HepG2 (cell line): ENCODE results near the gene MKX. TPM values are rescaled to one million over a fixed set of nuclear protein-coding genes. Genes with fewer than 3 reads are reported as not detected.

Source experiments
- ATAC-seq: fragments of 200-7000 bp; cut with Tn5 transposase; 3 replicates; pipeline ENCODE4 v1.9.1; 2020; ENCODE audit warnings: mild to moderate bottlenecking, moderate library complexity
- BruUV-seq: library from RNA; stranded (reverse); fragments of 400-500 nt; replicated peaks from 2 replicates; lab custom pipeline; 2021; lab: Mats Ljungman, UMichigan
- CTCF ChIA-PET: fragments of 300-600 bp; formaldehyde crosslinking; extraction: SDS; loops from one replicate; lab custom pipeline; 2021; ENCODE audit warnings: low total read pairs, inconsistent platforms, low intra/inter-chr PET ratio; lab: Yijun Ruan, JAX
- POLR2A ChIA-PET: fragments of 350-600 bp; sonication (Branson Sonifier 250); formaldehyde crosslinking; loops from one replicate; lab custom pipeline; 2020; ENCODE audit warnings: antibody characterized with exemption, inconsistent platforms; lab: Yijun Ruan, JAX
- DNase-seq: peaks from one replicate; pipeline ENCODE4 v3.0.0-alpha.2; 2015; ENCODE audit warnings: low spot score
- FAIRE-seq: peaks from 3 replicates; lab custom pipeline; 2011; peaks lifted over from hg19 to GRCh38; lab: Jason Lieb, UNC
- H2AFZ ChIP-seq: one replicate; pipeline ENCODE4 v1.6.1; 2011; ENCODE audit warnings: low read length, inconsistent platforms
- H3K27ac ChIP-seq: fragments of 300-600 bp; 3 replicates; pipeline ENCODE4 v1.8.0; 2011; ENCODE audit warnings: mixed run types, mild to moderate bottlenecking, mixed read lengths, low read length, inconsistent platforms; ENCODE audit not compliant: insufficient read depth; ENCODE audit errors: extremely low read length
- H3K27me3 ChIP-seq, 2 experiments: fragments of 200-600 bp in 1 of 2; 2 replicates in 1 of 2; 3 replicates in 1 of 2; pipeline versions ENCODE4 v1.6.0 to v1.8.0; 2011; ENCODE audit warnings: low read length in 2 of 2, mild to moderate bottlenecking in 2 of 2, moderate library complexity in 2 of 2, inconsistent platforms in 1 of 2; ENCODE audit not compliant: insufficient read depth in 2 of 2, control insufficient read depth in 1 of 2
- H3K36me3 ChIP-seq, 2 experiments: fragments of 200-600 bp in 1 of 2; replicated peaks in 1 of 2; 2 replicates in 1 of 2; 3 replicates in 1 of 2; pipeline versions ENCODE4 v1.5.1 to v1.8.0; 2011; ENCODE audit warnings: low read length in 2 of 2, inconsistent platforms in 1 of 2; ENCODE audit not compliant: insufficient read depth in 2 of 2, control insufficient read depth in 1 of 2
- H3K4me1 ChIP-seq: 2 replicates; pipeline ENCODE4 v1.5.1; 2012; ENCODE audit warnings: low read length, inconsistent platforms; ENCODE audit not compliant: insufficient read depth
- H3K4me2 ChIP-seq: 2 replicates; pipeline ENCODE4 v1.6.0; 2011; ENCODE audit warnings: low read depth, low read length, inconsistent platforms
- H3K4me3 ChIP-seq, 3 experiments: fragments of 200-600 bp in 1 of 3; sonication (generic), shearing (Covaris generic) in 1 of 3; replicated peaks in 1 of 3; 2 replicates each; pipeline ENCODE4 v1.5.1; 2011 to 2016; ENCODE audit warnings: low read length in 3 of 3, inconsistent platforms in 2 of 3, low read depth in 2 of 3, mild to moderate bottlenecking in 2 of 3, control low read depth in 1 of 3, mixed read lengths in 1 of 3; ENCODE audit not compliant: insufficient read depth in 1 of 3
- H3K79me2 ChIP-seq: one replicate; pipeline ENCODE4 v1.6.1; 2011; ENCODE audit warnings: low read length, inconsistent platforms; ENCODE audit not compliant: insufficient read depth
- H3K9ac ChIP-seq: 2 replicates; pipeline ENCODE4 v1.6.0; 2011; ENCODE audit warnings: mild to moderate bottlenecking, low read depth, low read length, inconsistent platforms; ENCODE audit not compliant: insufficient read depth
- H3K9me3 ChIP-seq: 2 replicates; pipeline ENCODE4 v1.5.1; 2012; ENCODE audit warnings: mild to moderate bottlenecking, low read length
- H4K20me1 ChIP-seq: 2 replicates; pipeline ENCODE4 v1.6.0; 2011; ENCODE audit warnings: inconsistent platforms, mild to moderate bottlenecking, low read length, moderate library complexity; ENCODE audit not compliant: insufficient read depth
- BRD4 ChIP-seq: sonication (generic); formaldehyde crosslinking; IDR thresholded peaks from 2 replicates; pipeline ENCODE4 v1.4.0; 2020; ENCODE audit warnings: missing genetic modification reagents
- ELF4 ChIP-seq: sonication (generic); formaldehyde crosslinking; IDR thresholded peaks from 2 replicates; pipeline ENCODE4 v1.5.0; 2020; ENCODE audit warnings: missing genetic modification reagents, mild to moderate bottlenecking, moderate library complexity, borderline replicate concordance
- HDAC6 ChIP-seq: fragments of 200-600 bp; sonication (generic); IDR thresholded peaks from 2 replicates; pipeline ENCODE4 v1.7.0; 2017; ENCODE audit warnings: mild to moderate bottlenecking, antibody characterized with exemption, low read length, low read depth
- HIC2 ChIP-seq: sonication (generic); formaldehyde crosslinking; IDR thresholded peaks from 2 replicates; pipeline ENCODE4 v1.9.0; 2022; ENCODE audit warnings: low read depth, missing genetic modification reagents
- KDM5B ChIP-seq: sonication (generic); formaldehyde crosslinking; IDR thresholded peaks from 2 replicates; pipeline ENCODE4 v1.4.0; 2020; ENCODE audit warnings: missing genetic modification reagents, mild to moderate bottlenecking, borderline replicate concordance
- SUZ12 ChIP-seq: fragments of 150-350 bp; IDR thresholded peaks from 2 replicates; pipeline ENCODE4 v1.6.1; 2014; ENCODE audit warnings: low read depth, low read length
- THAP11 ChIP-seq: IDR thresholded peaks from 2 replicates; pipeline ENCODE4 v1.6.1; 2016; ENCODE audit warnings: missing biosample characterization, missing genetic modification reagents
- ZC3H4 ChIP-seq: sonication (generic); formaldehyde crosslinking; IDR thresholded peaks from 2 replicates; pipeline ENCODE4 v1.4.0; 2020; ENCODE audit warnings: missing genetic modification reagents, borderline replicate concordance
- ZNF138 ChIP-seq: sonication (generic); formaldehyde crosslinking; IDR thresholded peaks from 2 replicates; pipeline ENCODE4 v1.5.0; 2020; ENCODE audit warnings: mild to moderate bottlenecking, low read depth, missing genetic modification reagents
- WGBS: methylation state at CpG from one replicate; pipeline ENCODE4 v1.1.6; 2017; ENCODE audit warnings: low lambda C conversion rate; 5-methylcytosine and 5-hydroxymethylcytosine counted together
- in situ Hi-C: cut with HindIII; loops from 2 replicates; pipeline ENCODE4 v1.10.0; 2017; ENCODE audit warnings: low pct_unique_long_range_greater_than_20kb; ENCODE audit not compliant: extremely low pct_ligation_motif_present
- intact Hi-C: fragments of 100-400 bp; cut with micrococcal nuclease; formaldehyde crosslinking; loops from one replicate; pipeline ENCODE4 v1.10.0; 2022; ENCODE audit not compliant: unreplicated experiment
- polyA plus RNA-seq, 8 experiments: library from polyadenylated mRNA; depleted of rRNA in 3 of 8; stranded (reverse) in 7 of 8; unstranded in 1 of 8; fragments of >200 nt; fragmentation: Illumina TruSeq in 4 of 8; extraction: Trizol in 4 of 8; gene quantifications; 2 replicates each; pipeline versions ENCODE4 v1.2.1 to v1.2.3, GENCODE V29; 2011 to 2016; ENCODE audit warnings: low read depth in 4 of 8, missing spikeins in 1 of 8, mixed read lengths in 1 of 8; ENCODE audit not compliant: insufficient read depth in 1 of 8
- total RNA-seq, 5 experiments: library from RNA; depleted of rRNA; stranded (reverse); fragments of >200 nt; fragmentation: Illumina TruSeq; extraction: Trizol; gene quantifications; 2 replicates each; pipeline ENCODE4 v1.2.3, GENCODE V29; 2016; ENCODE audit warnings: low read depth in 1 of 5

Gene MKX
- total and polyA plus RNA-seq, 2 of the 13 experiments (the other 11 are each of a cell fraction or from before 2014, with no cell fraction given): not detected

- no peak for DNase-seq
- 6% methylated on average over 9 of the region's 9 CpGs for WGBS
- Histone ChIP-seq H3K27me3 (0 out of 5 replicates have a peak, but pooled peaks cover 0 to 9% of the 10 kb centered on the region in 2 experiments), H4K20me1 (no peaks in the 10 kb centered on the region), H3K27ac (no peak overlapping the region), H3K79me2 (no peaks in the 10 kb centered on the region), H3K36me3 (no peaks in the 10 kb centered on the region), H3K9ac (no peak overlapping the region), H3K4me1 (no peaks in the 10 kb centered on the region), H3K4me2 (no peak overlapping the region), H3K9me3 (no peaks in the 10 kb centered on the region), H2AFZ (no peak overlapping the region), H3K4me3 (no peak overlapping the region)
- FAIRE-seq: no peak
- in situ Hi-C loops (no loop called here), intact Hi-C loops (no loop called here)
- ChIA-PET CTCF (no interaction called here), POLR2A (no interaction called here)
- BruUV-seq: no TSS peak
- no peak for ATAC-seq
- TF ChIP-seq HIC2 (no peak), KDM5B (CRISPR knock-in tag) (no peak), ZNF138 (no peak), ELF4 (CRISPR knock-in tag) (no peak), ZC3H4 (CRISPR knock-in tag) (no peak), SUZ12 (no peak), THAP11 (CRISPR knock-in tag) (no peak), HDAC6 (no peak), BRD4 (CRISPR knock-in tag) (no peak)
Measured at GRCh38 chr10:27779462-27780015, 33.9 kb upstream of the MKX start.
